A549 (cell line): ENCODE results near the gene LTBP4.

Source experiments
- EHF ChIP-seq: fragments of 250-450 bp; sonication (Bioruptor Pico); IDR thresholded peaks from 2 replicates; pipeline ENCODE4 v1.5.0; 2020; ENCODE audit warnings: mild to moderate bottlenecking
- EP300 ChIP-seq, 2 experiments: fragments of >200 bp; sonication (Bioruptor Twin); formaldehyde crosslinking; IDR thresholded peaks; 2 replicates in 1 of 2; 3 replicates in 1 of 2; pipeline ENCODE4 v1.6.1; 2016 to 2017
- MAFK ChIP-seq: fragments of 450-650 bp; IDR thresholded peaks from 2 replicates; pipeline ENCODE4 v1.6.1; 2014; ENCODE audit not compliant: partially characterized antibody
- POLR2A ChIP-seq: IDR thresholded peaks from 2 replicates; pipeline ENCODE4 v1.6.1; 2012; ENCODE audit warnings: mild to moderate bottlenecking, low read length
- POLR2AphosphoS2 ChIP-seq: conservative IDR thresholded peaks from 2 replicates; pipeline ENCODE4 v1.6.1; 2012; ENCODE audit warnings: low read length, improper control_type of control experiment, inconsistent platforms
- RAD21 ChIP-seq, 2 experiments: fragments of >200 bp in 1 of 2; sonication (Bioruptor Twin) in 1 of 2; formaldehyde crosslinking in 1 of 2; IDR thresholded peaks in 1 of 2; conservative IDR thresholded peaks in 1 of 2; 2 replicates in 1 of 2; 3 replicates in 1 of 2; pipeline ENCODE4 v1.6.1; 2012 to 2018; ENCODE audit warnings: inconsistent platforms in 1 of 2
- RCOR1 ChIP-seq: fragments of 150-350 bp; IDR thresholded peaks from 2 replicates; pipeline ENCODE4 v1.6.1; 2014; ENCODE audit warnings: antibody characterized with exemption, low read length, low read depth
- RFX5 ChIP-seq: fragments of 450-650 bp; IDR thresholded peaks from 2 replicates; pipeline ENCODE4 v1.7.1; 2014; ENCODE audit warnings: antibody characterized with exemption, mild to moderate bottlenecking, moderate library complexity
- RNF2 ChIP-seq: fragments of 200-600 bp; sonication (generic); IDR thresholded peaks from 2 replicates; pipeline ENCODE4 v1.6.1; 2016; ENCODE audit warnings: low read depth, mild to moderate bottlenecking, antibody characterized with exemption, moderate library complexity, borderline replicate concordance
- TF ChIP-seq, protein P1 (sequence below): fragments of >200 bp; sonication (Bioruptor Twin); formaldehyde crosslinking; IDR thresholded peaks from 3 replicates; pipeline ENCODE4 v1.5.1; 2016
- TF ChIP-seq, protein P2 (sequence below): fragments of 250-450 bp; sonication (Bioruptor Pico); IDR thresholded peaks from 2 replicates; pipeline ENCODE4 v1.5.0; 2020; ENCODE audit warnings: low read depth, mild to moderate bottlenecking, moderate library complexity

DNA sequence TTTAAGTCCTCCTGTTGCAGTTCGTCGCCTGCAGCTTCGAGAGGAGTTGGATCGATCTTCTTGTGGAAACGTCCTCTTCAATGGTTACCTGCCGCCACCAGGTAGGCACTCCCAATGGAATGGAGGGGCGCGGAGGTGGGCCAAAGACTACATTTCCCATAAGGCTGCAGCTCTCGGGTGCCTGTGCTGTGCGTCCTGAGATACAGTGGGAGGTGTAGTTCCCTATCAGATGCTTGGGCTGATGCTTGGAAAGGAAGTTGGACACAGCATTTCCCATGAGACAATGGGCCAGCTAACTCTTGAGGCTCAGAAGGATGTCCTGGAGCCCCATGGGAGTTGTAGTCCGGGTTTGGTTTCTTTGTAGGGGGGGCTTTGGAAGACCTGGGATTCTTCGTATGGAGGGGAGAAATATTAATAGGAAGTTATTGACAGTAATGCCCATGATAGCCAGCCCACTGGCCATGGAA is 22.7 kb upstream of the LTBP4 start:
- TF ChIP-seq, protein P1, sequence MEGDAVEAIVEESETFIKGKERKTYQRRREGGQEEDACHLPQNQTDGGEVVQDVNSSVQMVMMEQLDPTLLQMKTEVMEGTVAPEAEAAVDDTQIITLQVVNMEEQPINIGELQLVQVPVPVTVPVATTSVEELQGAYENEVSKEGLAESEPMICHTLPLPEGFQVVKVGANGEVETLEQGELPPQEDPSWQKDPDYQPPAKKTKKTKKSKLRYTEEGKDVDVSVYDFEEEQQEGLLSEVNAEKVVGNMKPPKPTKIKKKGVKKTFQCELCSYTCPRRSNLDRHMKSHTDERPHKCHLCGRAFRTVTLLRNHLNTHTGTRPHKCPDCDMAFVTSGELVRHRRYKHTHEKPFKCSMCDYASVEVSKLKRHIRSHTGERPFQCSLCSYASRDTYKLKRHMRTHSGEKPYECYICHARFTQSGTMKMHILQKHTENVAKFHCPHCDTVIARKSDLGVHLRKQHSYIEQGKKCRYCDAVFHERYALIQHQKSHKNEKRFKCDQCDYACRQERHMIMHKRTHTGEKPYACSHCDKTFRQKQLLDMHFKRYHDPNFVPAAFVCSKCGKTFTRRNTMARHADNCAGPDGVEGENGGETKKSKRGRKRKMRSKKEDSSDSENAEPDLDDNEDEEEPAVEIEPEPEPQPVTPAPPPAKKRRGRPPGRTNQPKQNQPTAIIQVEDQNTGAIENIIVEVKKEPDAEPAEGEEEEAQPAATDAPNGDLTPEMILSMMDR: no peak
- no peak for TF ChIP-seq POLR2A
- no peak for TF ChIP-seq RCOR1
- no peak for TF ChIP-seq RNF2
- no peak for TF ChIP-seq MAFK
- TF ChIP-seq EP300 (IDR thresholded peaks at IDR 0.05): no peak
- TF ChIP-seq EHF (CRISPR knock-in tag): no peak
- no peak for TF ChIP-seq RAD21 (conservative IDR thresholded peaks at IDR 0.05 in 1 of 2, IDR thresholded peaks at IDR 0.05 in 1 of 2)
- TF ChIP-seq, protein P2, sequence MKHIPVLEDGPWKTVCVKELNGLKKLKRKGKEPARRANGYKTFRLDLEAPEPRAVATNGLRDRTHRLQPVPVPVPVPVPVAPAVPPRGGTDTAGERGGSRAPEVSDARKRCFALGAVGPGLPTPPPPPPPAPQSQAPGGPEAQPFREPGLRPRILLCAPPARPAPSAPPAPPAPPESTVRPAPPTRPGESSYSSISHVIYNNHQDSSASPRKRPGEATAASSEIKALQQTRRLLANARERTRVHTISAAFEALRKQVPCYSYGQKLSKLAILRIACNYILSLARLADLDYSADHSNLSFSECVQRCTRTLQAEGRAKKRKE (CRISPR knock-in tag): no peak
- no peak for TF ChIP-seq RFX5
- no peak for TF ChIP-seq POLR2AphosphoS2
